Gastroesophageal sphincter (tissue), 4 donors: ENCODE results near the gene RRP12. TPM values are rescaled to one million over a fixed set of nuclear protein-coding genes. Genes with fewer than 3 reads are reported as not detected.

Experiments
- ATAC-seq: fragments of 150-250 bp; one replicate; pipeline ENCODE4 v1.9.1; 2016; ENCODE audit warnings: mild to moderate bottlenecking, moderate library complexity
- H3K27ac ChIP-seq, 4 donors: fragments of 200-600 bp; sonication (generic) in 3 of 4; 1 replicate in 3 of 4; 2 replicates in 1 of 4; pipeline ENCODE4 v1.5.1; 2016 to 2019
- H3K27me3 ChIP-seq: fragments of 200-600 bp; sonication (generic); one replicate; pipeline ENCODE4 v1.5.1; 2019
- H3K36me3 ChIP-seq, 2 donors: fragments of 200-600 bp; sonication (generic); one replicate each; pipeline ENCODE4 v1.5.1; 2019; ENCODE audit warnings: control low read depth in 1 of 2
- H3K4me1 ChIP-seq, 3 donors: fragments of 200-600 bp; sonication (generic); 1 replicate in 2 of 3; 2 replicates in 1 of 3; pipeline ENCODE4 v1.5.1; 2016 to 2019; ENCODE audit warnings: control low read depth in 2 of 3
- H3K4me3 ChIP-seq, 2 donors: fragments of 200-600 bp; sonication (generic); one replicate each; pipeline ENCODE4 v1.5.1; 2019; ENCODE audit warnings: mild to moderate bottlenecking in 1 of 2, moderate library complexity in 1 of 2
- H3K9me3 ChIP-seq, 3 donors: fragments of 200-600 bp; sonication (generic); one replicate each; pipeline ENCODE4 v1.5.1; 2017 to 2019; ENCODE audit warnings: control low read depth in 2 of 3
- EP300 ChIP-seq: sonication (generic); formaldehyde crosslinking; IDR thresholded peaks from one replicate; pipeline ENCODE4 v1.6.1; 2017; ENCODE audit warnings: antibody characterized with exemption, mild to moderate bottlenecking
- POLR2A ChIP-seq, 2 donors: fragments of 450-650 bp; IDR thresholded peaks; one replicate each; pipeline ENCODE4 v1.6.1; 2017; ENCODE audit warnings: antibody characterized with exemption in 2 of 2, mild to moderate bottlenecking in 2 of 2, moderate library complexity in 1 of 2
- POLR2AphosphoS5 ChIP-seq: sonication (generic); formaldehyde crosslinking; IDR thresholded peaks from one replicate; pipeline ENCODE4 v1.6.1; 2017; ENCODE audit warnings: antibody characterized with exemption
- WGBS, 2 donors: methylation state at CpG; one replicate each; pipeline ENCODE4 v1.1.5; 2018; ENCODE audit warnings: low coverage in 1 of 2; 5-methylcytosine and 5-hydroxymethylcytosine counted together
- total RNA-seq, 4 donors: library from RNA; depleted of rRNA; stranded (reverse); fragments of >200 nt; gene quantifications; one replicate each; pipeline ENCODE4 v1.1.0, GENCODE V29; 2016
- TF ChIP-seq, protein P1 (sequence below), 4 experiments: fragments of 200-600 bp in 2 of 4; fragments of 450-650 bp in 2 of 4; sonication (generic) in 1 of 4; IDR thresholded peaks; one replicate each; pipeline ENCODE4 v1.5.1; 2017 to 2019; ENCODE audit warnings: antibody characterized with exemption in 4 of 4, mild to moderate bottlenecking in 2 of 4, moderate library complexity in 2 of 4

RRP12 gene
- total RNA-seq, 4 donors from 2014 or later, result 6.7 to 25.3 (median 11.8) TPM

GRCh38 chr10:97356318-97356914 is 44.7 kb downstream of the RRP12 start:
- no peak overlapping the region for H3K27ac ChIP-seq
- H3K36me3 ChIP-seq, result peaks cover 0 to 69% of the 10 kb centered on the region in 2 donors
- TF ChIP-seq, protein P1, sequence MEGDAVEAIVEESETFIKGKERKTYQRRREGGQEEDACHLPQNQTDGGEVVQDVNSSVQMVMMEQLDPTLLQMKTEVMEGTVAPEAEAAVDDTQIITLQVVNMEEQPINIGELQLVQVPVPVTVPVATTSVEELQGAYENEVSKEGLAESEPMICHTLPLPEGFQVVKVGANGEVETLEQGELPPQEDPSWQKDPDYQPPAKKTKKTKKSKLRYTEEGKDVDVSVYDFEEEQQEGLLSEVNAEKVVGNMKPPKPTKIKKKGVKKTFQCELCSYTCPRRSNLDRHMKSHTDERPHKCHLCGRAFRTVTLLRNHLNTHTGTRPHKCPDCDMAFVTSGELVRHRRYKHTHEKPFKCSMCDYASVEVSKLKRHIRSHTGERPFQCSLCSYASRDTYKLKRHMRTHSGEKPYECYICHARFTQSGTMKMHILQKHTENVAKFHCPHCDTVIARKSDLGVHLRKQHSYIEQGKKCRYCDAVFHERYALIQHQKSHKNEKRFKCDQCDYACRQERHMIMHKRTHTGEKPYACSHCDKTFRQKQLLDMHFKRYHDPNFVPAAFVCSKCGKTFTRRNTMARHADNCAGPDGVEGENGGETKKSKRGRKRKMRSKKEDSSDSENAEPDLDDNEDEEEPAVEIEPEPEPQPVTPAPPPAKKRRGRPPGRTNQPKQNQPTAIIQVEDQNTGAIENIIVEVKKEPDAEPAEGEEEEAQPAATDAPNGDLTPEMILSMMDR (IDR thresholded peaks at IDR 0.05), result no peak
- no peak for TF ChIP-seq POLR2AphosphoS5
- TF ChIP-seq POLR2A (IDR thresholded peaks at IDR 0.05), result no peak
- no peak for TF ChIP-seq EP300
- H3K4me1 ChIP-seq, result peaks cover 0 to 13% (median 0%) of the 10 kb centered on the region in 3 donors
- no peak overlapping the region for H3K4me3 ChIP-seq
- no peak for ATAC-seq
- no peaks in the 10 kb centered on the region for H3K9me3 ChIP-seq
- H3K27me3 ChIP-seq, result no peaks in the 10 kb centered on the region
- WGBS, 2 donors, result 76 to 80% methylated on average over 2 of the region's 6 CpGs

DNA sequence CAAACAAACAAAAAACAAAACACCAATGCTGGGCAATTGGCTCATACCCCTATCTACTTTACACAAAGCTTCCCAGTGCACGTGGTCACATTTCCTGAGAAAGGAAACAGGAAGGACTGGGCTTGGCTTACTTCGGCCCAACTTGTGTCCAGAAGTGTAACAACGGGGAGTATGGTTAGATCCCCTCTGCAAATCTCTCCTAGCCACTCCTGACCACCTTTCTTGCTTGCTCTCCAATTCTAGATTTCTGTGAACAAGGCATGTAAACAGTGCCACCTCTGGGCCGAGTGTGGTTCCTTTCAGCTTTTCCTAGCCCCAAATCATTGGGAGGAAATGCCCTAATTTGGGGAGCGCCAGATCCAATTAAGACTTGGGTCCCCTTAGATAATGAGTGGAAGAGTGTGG is 45.6 kb downstream of the RRP12 start:
- peak; percentile 74 for ATAC-seq
- Histone ChIP-seq H3K27ac (no peak overlapping the region), H3K4me3 (no peak overlapping the region), H3K4me1 (peaks cover 0 to 13% (median 0%) of the 10 kb centered on the region in 3 donors), H3K27me3 (no peaks in the 10 kb centered on the region), H3K9me3 (no peaks in the 10 kb centered on the region), H3K36me3 (peaks cover 0 to 61% of the 10 kb centered on the region in 2 donors)
- TF ChIP-seq POLR2AphosphoS5 (no peak), EP300 (no peak), POLR2A (IDR thresholded peaks at IDR 0.05) (no peak)
- TF ChIP-seq, protein P1 (IDR thresholded peaks at IDR 0.05), result peak in 3 of 4 experiments; percentile 57 to 61 (median 60)
- 48 to 50% methylated on average over 1 to 4 of the region's 5 CpGs for WGBS, 2 donors

- no peak for ATAC-seq
- H3K36me3 ChIP-seq, result peaks cover 0 to 50% of the 10 kb centered on the region in 2 donors
- TF ChIP-seq, protein P1 (IDR thresholded peaks at IDR 0.05), result no peak
- TF ChIP-seq EP300 (no peak), POLR2A (IDR thresholded peaks at IDR 0.05) (no peak), POLR2AphosphoS5 (no peak)
- no peaks in the 10 kb centered on the region for H3K9me3 ChIP-seq
- H3K4me1 ChIP-seq, result peaks cover 0 to 13% (median 0%) of the 10 kb centered on the region in 3 donors
- H3K27ac ChIP-seq, result no peak overlapping the region
- H3K27me3 ChIP-seq, result no peaks in the 10 kb centered on the region
- no peak overlapping the region for H3K4me3 ChIP-seq
- 50 to 89% methylated on average over 1 to 3 of the region's 4 CpGs for WGBS, 2 donors
Observed at GRCh38 chr10:97353945-97354344, 47.2 kb downstream of the RRP12 start.

GRCh38 chr10:97349752-97350513 is 51.2 kb downstream of the RRP12 start:
- TF ChIP-seq EP300 (no peak), POLR2A (IDR thresholded peaks at IDR 0.05) (no peak), POLR2AphosphoS5 (no peak)
- TF ChIP-seq, protein P1 (IDR thresholded peaks at IDR 0.05), result no peak

More at GRCh38 chr10:97349752-97350513, 51.2 kb downstream of the RRP12 start:
- Histone ChIP-seq H3K36me3 (peaks cover 0 to 17% of the 10 kb centered on the region in 2 donors), H3K9me3 (no peaks in the 10 kb centered on the region), H3K27me3 (no peaks in the 10 kb centered on the region), H3K27ac (no peak overlapping the region), H3K4me3 (no peak overlapping the region), H3K4me1 (no peaks in the 10 kb centered on the region)
- WGBS, 2 donors, result 89 to 90% methylated on average over 2 to 12 of the region's 12 CpGs
- no peak for ATAC-seq
